H1 (cell line): ENCODE data around the gene TNIK.

ENCODE experiments used
- BRCA1 ChIP-seq: IDR thresholded peaks from 2 replicates; pipeline ENCODE4 v1.6.1; 2012; ENCODE audit warnings: low read depth, low read length, improper control_type of control experiment
- CEBPB ChIP-seq: IDR thresholded peaks from 2 replicates; pipeline ENCODE4 v1.6.1; 2012; ENCODE audit warnings: low read depth, low read length
- CHD1 ChIP-seq: IDR thresholded peaks from 2 replicates; pipeline ENCODE4 v1.6.1; 2012; ENCODE audit warnings: low read depth, low read length, improper control_type of control experiment
- CHD2 ChIP-seq: IDR thresholded peaks from 2 replicates; pipeline ENCODE4 v1.6.1; 2012; ENCODE audit warnings: low read length, improper control_type of control experiment
- CTCF ChIP-seq, 3 experiments: IDR thresholded peaks; 1 replicate in 2 of 3; 2 replicates in 1 of 3; pipeline versions ENCODE4 v1.5.1 to v1.6.1; 2011; ENCODE audit warnings: low read length in 3 of 3, mild to moderate bottlenecking in 3 of 3, inconsistent platforms in 2 of 3, low read depth in 1 of 3, moderate library complexity in 1 of 3; ENCODE audit not compliant: insufficient read depth in 1 of 3; ENCODE audit errors: control extremely low read depth in 1 of 3
- EP300 ChIP-seq, 2 experiments: IDR thresholded peaks; 1 replicate in 1 of 2; 2 replicates in 1 of 2; pipeline ENCODE4 v1.6.1; 2011 to 2012; ENCODE audit warnings: low read depth in 2 of 2, low read length in 2 of 2, mild to moderate bottlenecking in 2 of 2, borderline replicate concordance in 1 of 2, inconsistent platforms in 1 of 2, moderate library complexity in 1 of 2
- EZH2 ChIP-seq: fragments of 200-600 bp; sonication (generic); IDR thresholded peaks from 2 replicates; pipeline ENCODE4 v1.7.1; 2012; ENCODE audit warnings: low read depth, mild to moderate bottlenecking, moderate library complexity, low read length, inconsistent platforms; ENCODE audit not compliant: severe bottlenecking
- MAX ChIP-seq: IDR thresholded peaks from 2 replicates; pipeline ENCODE4 v1.6.1; 2012; ENCODE audit warnings: inconsistent platforms
- NRF1 ChIP-seq: IDR thresholded peaks from 2 replicates; pipeline ENCODE4 v1.6.1; 2011; ENCODE audit warnings: mild to moderate bottlenecking, low read depth, low read length, improper control_type of control experiment
- POLR2AphosphoS5 ChIP-seq: IDR thresholded peaks from 2 replicates; pipeline ENCODE4 v1.6.1; 2011; ENCODE audit warnings: low read depth, low read length
- SIN3A ChIP-seq, 2 experiments: IDR thresholded peaks in 1 of 2; conservative IDR thresholded peaks in 1 of 2; 2 replicates each; pipeline ENCODE4 v1.6.1; 2011 to 2012; ENCODE audit warnings: low read length in 2 of 2, improper control_type of control experiment in 1 of 2, low read depth in 1 of 2, mild to moderate bottlenecking in 1 of 2
- SIRT6 ChIP-seq: IDR thresholded peaks from one replicate; pipeline ENCODE4 v1.7.1; 2012; ENCODE audit warnings: low read length, inconsistent platforms
- TBP ChIP-seq: IDR thresholded peaks from 2 replicates; pipeline ENCODE4 v1.6.1; 2011; ENCODE audit warnings: low read depth, low read length, improper control_type of control experiment

GRCh38 chr3:171039674-171040073 is 420.5 kb downstream of the TNIK start:
- TF ChIP-seq CTCF (IDR thresholded peaks at IDR 0.05; ENCODE audit: control extremely low read depth in 1 of 3, insufficient read depth in 1 of 3, low read depth in 1 of 3, low read length in 3 of 3) (no peak), EZH2 (no peak), CHD1 (no peak), BRCA1 (no peak), SIRT6 (no peak), CHD2 (no peak), CEBPB (no peak), MAX (no peak), NRF1 (no peak), TBP (no peak), POLR2AphosphoS5 (no peak), SIN3A (conservative IDR thresholded peaks at IDR 0.05 in 1 of 2, IDR thresholded peaks at IDR 0.05 in 1 of 2; ENCODE audit: low read depth in 1 of 2, low read length in 2 of 2) (no peak), EP300 (IDR thresholded peaks at IDR 0.05; ENCODE audit: borderline replicate concordance in 1 of 2, low read depth in 2 of 2, low read length in 2 of 2) (no peak)
